ENCODE data around the gene SST. TPM values are rescaled to one million over a fixed set of nuclear protein-coding genes. Genes with fewer than 3 reads are reported as not detected.

The SST gene
- total and polyA plus RNA-seq, 10 of the 15 experiments (the other 5 are each of a cell fraction or from before 2014, with no cell fraction given) = 0.35 to 0.38 TPM; not detected in 8

DNA sequence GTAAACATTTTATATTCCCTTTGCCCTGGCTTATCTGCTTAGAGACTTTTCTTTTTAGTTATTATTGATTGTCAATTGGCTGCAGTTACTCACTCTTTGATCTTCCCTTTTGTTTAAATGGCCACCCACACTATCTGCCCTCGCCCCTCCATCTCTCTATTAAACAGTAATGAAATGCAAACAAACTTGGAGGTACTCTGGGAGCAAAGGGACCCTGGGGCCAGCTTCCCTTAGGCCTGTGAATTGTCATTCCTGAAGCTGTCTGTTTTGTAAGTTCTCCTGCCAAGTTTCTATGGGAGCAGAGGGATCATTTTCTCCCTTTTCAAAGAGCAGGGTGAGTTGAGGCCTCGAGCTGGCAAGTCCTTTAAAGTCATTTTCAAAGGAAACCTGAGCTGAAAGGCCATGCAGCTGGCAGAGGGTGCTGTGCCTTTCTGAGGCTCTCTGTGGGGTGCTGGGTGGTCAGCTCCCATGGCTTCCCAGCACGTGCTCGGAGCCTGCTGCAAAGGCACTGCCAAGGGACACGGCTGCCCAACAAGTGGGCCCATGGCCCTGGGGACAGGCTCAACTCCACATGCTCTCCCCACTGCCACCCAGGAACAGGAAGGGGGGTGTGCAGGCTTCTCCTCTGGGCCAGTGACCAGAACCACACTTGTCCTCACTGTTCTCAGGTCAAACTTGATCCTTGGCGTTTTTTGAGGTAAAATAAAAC, 49.6 kb upstream of the SST start:
- Histone ChIP-seq H3K27ac (ENCODE audit: control insufficient read depth, insufficient read depth) (no peak overlapping the region), H3K4me3 (no peak overlapping the region), H3K9me3 (replicated peaks; ENCODE audit: control insufficient read depth, insufficient read depth, low read length) (no peaks in the 10 kb centered on the region), H3K36me3 (ENCODE audit: control insufficient read depth in 2 of 2, insufficient read depth in 2 of 2, low read length in 1 of 2) (no peaks in the 10 kb centered on the region; a peak in 1 of 4 replicates), H3K4me1 (ENCODE audit: control insufficient read depth, insufficient read depth, low read length) (no peaks in the 10 kb centered on the region), H3K27me3 (replicated peaks in 1 of 2; ENCODE audit: control insufficient read depth in 2 of 2, insufficient read depth in 2 of 2, low read length in 1 of 2) (no peaks in the 10 kb centered on the region), H3K9ac (ENCODE audit: control insufficient read depth, insufficient read depth, low read length) (no peak overlapping the region), H2AFZ (ENCODE audit: control insufficient read depth, low read depth, low read length) (no peak overlapping the region), H4K20me1 (ENCODE audit: control insufficient read depth, insufficient read depth) (no peaks in the 10 kb centered on the region), H3K4me2 (ENCODE audit: control insufficient read depth, insufficient read depth) (no peak overlapping the region), H3K79me2 (ENCODE audit: control insufficient read depth, insufficient read depth, low read length) (no peaks in the 10 kb centered on the region)
- intact Hi-C loops (cut with micrococcal nuclease; ENCODE audit: unreplicated experiment) (no loop called here), in situ Hi-C loops (cut with MboI) (loop anchor here (5.0 kb wide), 1 partner anchor 402 kb away; no protein-coding TSS in a partner anchor)
- SMC1A ChIA-PET (ENCODE audit: uncharacterized antibody, unreplicated experiment) = interaction anchor here (1.4 to 1.9 kb wide), 3 partner anchors 11 to 1235 kb away, joined by 3 to 4 read pairs (median 3); no protein-coding TSS in a partner anchor
- FAIRE-seq (no peak), ATAC-seq (no peak), DNase-seq (ENCODE audit: low read depth, low spot score) (no peak)
- RAD21 ChIA-PET (ENCODE audit: unreplicated experiment) = interaction anchor here (1.2 kb wide), 1 partner anchor 10 kb away, joined by 3 read pairs; no protein-coding TSS in a partner anchor
- POLR2A ChIA-PET = no interaction called here
- CTCF ChIA-PET = interaction anchor here (0.8 to 2.8 kb wide), 6 partner anchors 17 to 500 kb away, joined by 3 to 11 read pairs (median 6); no protein-coding TSS in a partner anchor
- 11% methylated on average over 6 of the region's 6 CpGs for WGBS (ENCODE audit: insufficient coverage, insufficient replicate concordance, low lambda C conversion rate, missing lambda C conversion rate)
- no TSS peak for BruUV-seq (replicated peaks)
- TF ChIP-seq MYB (IDR thresholded peaks at IDR 0.05; ENCODE audit: borderline replicate concordance, low read depth, low read length) = no peak
- no peak for TF ChIP-seq NR2F1 (conservative IDR thresholded peaks at IDR 0.05)
- TF ChIP-seq NFYB (IDR thresholded peaks at IDR 0.05; ENCODE audit: insufficient read depth, low read depth, low read length) = no peak
- TF ChIP-seq BACH1 (IDR thresholded peaks at IDR 0.05; ENCODE audit: borderline replicate concordance) = no peak
- TF ChIP-seq MEF2B (IDR thresholded peaks at IDR 0.05; ENCODE audit: partially characterized antibody, poor library complexity, severe bottlenecking) = no peak
- TF ChIP-seq STAT1 (conservative IDR thresholded peaks at IDR 0.05) = no peak
- TF ChIP-seq CREB1 (IDR thresholded peaks at IDR 0.05; ENCODE audit: low read depth) = no peak
- TF ChIP-seq, protein P1, sequence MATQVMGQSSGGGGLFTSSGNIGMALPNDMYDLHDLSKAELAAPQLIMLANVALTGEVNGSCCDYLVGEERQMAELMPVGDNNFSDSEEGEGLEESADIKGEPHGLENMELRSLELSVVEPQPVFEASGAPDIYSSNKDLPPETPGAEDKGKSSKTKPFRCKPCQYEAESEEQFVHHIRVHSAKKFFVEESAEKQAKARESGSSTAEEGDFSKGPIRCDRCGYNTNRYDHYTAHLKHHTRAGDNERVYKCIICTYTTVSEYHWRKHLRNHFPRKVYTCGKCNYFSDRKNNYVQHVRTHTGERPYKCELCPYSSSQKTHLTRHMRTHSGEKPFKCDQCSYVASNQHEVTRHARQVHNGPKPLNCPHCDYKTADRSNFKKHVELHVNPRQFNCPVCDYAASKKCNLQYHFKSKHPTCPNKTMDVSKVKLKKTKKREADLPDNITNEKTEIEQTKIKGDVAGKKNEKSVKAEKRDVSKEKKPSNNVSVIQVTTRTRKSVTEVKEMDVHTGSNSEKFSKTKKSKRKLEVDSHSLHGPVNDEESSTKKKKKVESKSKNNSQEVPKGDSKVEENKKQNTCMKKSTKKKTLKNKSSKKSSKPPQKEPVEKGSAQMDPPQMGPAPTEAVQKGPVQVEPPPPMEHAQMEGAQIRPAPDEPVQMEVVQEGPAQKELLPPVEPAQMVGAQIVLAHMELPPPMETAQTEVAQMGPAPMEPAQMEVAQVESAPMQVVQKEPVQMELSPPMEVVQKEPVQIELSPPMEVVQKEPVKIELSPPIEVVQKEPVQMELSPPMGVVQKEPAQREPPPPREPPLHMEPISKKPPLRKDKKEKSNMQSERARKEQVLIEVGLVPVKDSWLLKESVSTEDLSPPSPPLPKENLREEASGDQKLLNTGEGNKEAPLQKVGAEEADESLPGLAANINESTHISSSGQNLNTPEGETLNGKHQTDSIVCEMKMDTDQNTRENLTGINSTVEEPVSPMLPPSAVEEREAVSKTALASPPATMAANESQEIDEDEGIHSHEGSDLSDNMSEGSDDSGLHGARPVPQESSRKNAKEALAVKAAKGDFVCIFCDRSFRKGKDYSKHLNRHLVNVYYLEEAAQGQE (IDR thresholded peaks at IDR 0.05; ENCODE audit: low read depth, low read length) = no peak
- TF ChIP-seq, protein P2, sequence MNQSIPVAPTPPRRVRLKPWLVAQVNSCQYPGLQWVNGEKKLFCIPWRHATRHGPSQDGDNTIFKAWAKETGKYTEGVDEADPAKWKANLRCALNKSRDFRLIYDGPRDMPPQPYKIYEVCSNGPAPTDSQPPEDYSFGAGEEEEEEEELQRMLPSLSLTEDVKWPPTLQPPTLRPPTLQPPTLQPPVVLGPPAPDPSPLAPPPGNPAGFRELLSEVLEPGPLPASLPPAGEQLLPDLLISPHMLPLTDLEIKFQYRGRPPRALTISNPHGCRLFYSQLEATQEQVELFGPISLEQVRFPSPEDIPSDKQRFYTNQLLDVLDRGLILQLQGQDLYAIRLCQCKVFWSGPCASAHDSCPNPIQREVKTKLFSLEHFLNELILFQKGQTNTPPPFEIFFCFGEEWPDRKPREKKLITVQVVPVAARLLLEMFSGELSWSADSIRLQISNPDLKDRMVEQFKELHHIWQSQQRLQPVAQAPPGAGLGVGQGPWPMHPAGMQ (IDR thresholded peaks at IDR 0.05; ENCODE audit: borderline replicate concordance) = no peak
- TF ChIP-seq, protein P3, sequence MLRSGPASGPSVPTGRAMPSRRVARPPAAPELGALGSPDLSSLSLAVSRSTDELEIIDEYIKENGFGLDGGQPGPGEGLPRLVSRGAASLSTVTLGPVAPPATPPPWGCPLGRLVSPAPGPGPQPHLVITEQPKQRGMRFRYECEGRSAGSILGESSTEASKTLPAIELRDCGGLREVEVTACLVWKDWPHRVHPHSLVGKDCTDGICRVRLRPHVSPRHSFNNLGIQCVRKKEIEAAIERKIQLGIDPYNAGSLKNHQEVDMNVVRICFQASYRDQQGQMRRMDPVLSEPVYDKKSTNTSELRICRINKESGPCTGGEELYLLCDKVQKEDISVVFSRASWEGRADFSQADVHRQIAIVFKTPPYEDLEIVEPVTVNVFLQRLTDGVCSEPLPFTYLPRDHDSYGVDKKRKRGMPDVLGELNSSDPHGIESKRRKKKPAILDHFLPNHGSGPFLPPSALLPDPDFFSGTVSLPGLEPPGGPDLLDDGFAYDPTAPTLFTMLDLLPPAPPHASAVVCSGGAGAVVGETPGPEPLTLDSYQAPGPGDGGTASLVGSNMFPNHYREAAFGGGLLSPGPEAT (IDR thresholded peaks at IDR 0.05; ENCODE audit: low read depth) = no peak
- no peak for TF ChIP-seq GATAD2B (conservative IDR thresholded peaks at IDR 0.05; ENCODE audit: low read depth)
- no peak for TF ChIP-seq HDAC2 (IDR thresholded peaks at IDR 0.05)
- no peak for TF ChIP-seq SIN3A (IDR thresholded peaks at IDR 0.05; ENCODE audit: low read depth, low read length)
- TF ChIP-seq NFXL1 (IDR thresholded peaks at IDR 0.05; ENCODE audit: borderline replicate concordance) = no peak
- no peak for TF ChIP-seq MEF2A (IDR thresholded peaks at IDR 0.05; ENCODE audit: insufficient read depth, low read depth, low read length)
- TF ChIP-seq ETV6 (conservative IDR thresholded peaks at IDR 0.05 in 1 of 2, IDR thresholded peaks at IDR 0.05 in 1 of 2; ENCODE audit: borderline replicate concordance in 1 of 2, low read depth in 1 of 2) = no peak
- TF ChIP-seq EP300 (IDR thresholded peaks at IDR 0.05; ENCODE audit: borderline replicate concordance in 1 of 2, control insufficient read depth in 1 of 2, low read depth in 2 of 2, low read length in 2 of 2) = no peak

All from GM12878 (cell line).